ENCODE results near the gene KCNN3.

Gene KCNN3

GRCh38 chr1:154859786-154860155 is 10.3 kb downstream of the KCNN3 start:
- DNase-seq = no peak

GRCh38 chr1:154859151-154859785 is 10.8 kb downstream of the KCNN3 start:
- no peak for DNase-seq

GRCh38 chr1:154857441-154858215 is 12.5 kb downstream of the KCNN3 start:
- no peak for DNase-seq

GRCh38 chr1:154857022-154857421 is 13.1 kb downstream of the KCNN3 start:
- DNase-seq = no peak

- no peak for DNase-seq
Observed at GRCh38 chr1:154856544-154856943, 13.5 kb downstream of the KCNN3 start.

GRCh38 chr1:154856049-154856448 is 14.0 kb downstream of the KCNN3 start:
- no peak for DNase-seq

GRCh38 chr1:154855186-154855851 is 14.8 kb downstream of the KCNN3 start:
- DNase-seq = no peak

- no peak for DNase-seq
Observed at GRCh38 chr1:154852845-154853244, 17.2 kb downstream of the KCNN3 start.

GRCh38 chr1:154851392-154852177 is 18.5 kb downstream of the KCNN3 start:
- no peak for DNase-seq

GRCh38 chr1:154849645-154850131 is 20.4 kb downstream of the KCNN3 start:
- DNase-seq = no peak

GRCh38 chr1:154848983-154849382 is 21.1 kb downstream of the KCNN3 start:
- no peak for DNase-seq

GRCh38 chr1:154847891-154848290 is 22.2 kb downstream of the KCNN3 start:
- DNase-seq = no peak

GRCh38 chr1:154846565-154847442 is 23.3 kb downstream of the KCNN3 start:
- DNase-seq = no peak

GRCh38 chr1:154845879-154846278 is 24.2 kb downstream of the KCNN3 start:
- no peak for DNase-seq

- no peak for DNase-seq
Observed at GRCh38 chr1:154845174-154845573, 24.9 kb downstream of the KCNN3 start.

GRCh38 chr1:154844297-154844681 is 25.8 kb downstream of the KCNN3 start:
- DNase-seq = no peak

- DNase-seq = no peak
Observed at GRCh38 chr1:154843636-154844296, 26.3 kb downstream of the KCNN3 start.

GRCh38 chr1:154842635-154843034 is 27.4 kb downstream of the KCNN3 start:
- DNase-seq = no peak

- DNase-seq = no peak
Observed at GRCh38 chr1:154841384-154841783, 28.7 kb downstream of the KCNN3 start.

GRCh38 chr1:154840269-154841176 is 29.6 kb downstream of the KCNN3 start:
- DNase-seq = no peak

Data from CD4-positive, alpha-beta T cell treated with Interferon gamma for 1 hour (primary cell).